Hypothalamus (tissue), 51 donors: Measurements from ENCODE around the gene SPATA6.
"Not testable (repeated sequence)": the region's sequence is repeated elsewhere in the genome, so short reads cannot be mapped to it uniquely, and the experiment has no call there.

Source experiments
- DNase-seq, 51 donors: peaks; one replicate each; lab custom pipeline; 2025; lab: John Stamatoyannopoulos, UW

Gene SPATA6

DNA sequence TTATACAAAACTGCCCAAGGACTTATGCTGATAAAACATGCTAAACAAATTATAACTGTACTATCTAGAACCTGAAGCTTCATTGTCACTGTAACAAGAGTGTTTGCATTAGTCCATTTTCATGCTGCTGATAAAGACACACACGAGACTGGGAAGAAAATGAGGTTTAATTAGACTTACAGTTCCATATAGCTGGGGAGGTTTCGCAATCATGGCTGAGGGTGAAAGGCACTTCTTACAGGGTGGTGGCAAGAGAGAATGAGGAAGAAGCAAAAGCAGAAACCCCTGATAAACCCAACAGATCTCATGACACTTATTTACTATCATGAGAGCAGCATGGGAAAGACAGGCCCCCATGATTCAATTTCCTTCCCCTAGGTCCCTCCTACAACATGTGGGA, 100.4 kb downstream of the SPATA6 start:
- DNase-seq, result no peak

DNA sequence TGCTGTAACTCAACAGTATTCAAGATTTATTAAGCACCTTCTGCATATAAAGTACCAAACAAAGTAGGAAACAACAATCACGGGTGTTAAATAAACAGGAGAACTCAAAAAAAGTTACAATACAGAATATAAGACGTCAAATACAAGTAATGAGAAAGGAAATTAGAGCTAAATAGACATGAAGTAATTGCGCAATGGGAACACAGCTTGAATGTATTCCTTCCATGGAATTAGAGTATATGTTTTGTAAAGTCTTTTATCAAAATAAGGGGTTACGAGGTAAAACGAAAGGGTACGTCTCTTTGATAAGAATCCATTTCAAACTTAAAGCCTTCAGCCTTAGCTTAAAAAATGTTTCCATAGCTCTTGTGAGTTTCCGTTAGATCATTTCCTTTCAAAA, 109.1 kb downstream of the SPATA6 start:
- DNase-seq, result no peak

DNA sequence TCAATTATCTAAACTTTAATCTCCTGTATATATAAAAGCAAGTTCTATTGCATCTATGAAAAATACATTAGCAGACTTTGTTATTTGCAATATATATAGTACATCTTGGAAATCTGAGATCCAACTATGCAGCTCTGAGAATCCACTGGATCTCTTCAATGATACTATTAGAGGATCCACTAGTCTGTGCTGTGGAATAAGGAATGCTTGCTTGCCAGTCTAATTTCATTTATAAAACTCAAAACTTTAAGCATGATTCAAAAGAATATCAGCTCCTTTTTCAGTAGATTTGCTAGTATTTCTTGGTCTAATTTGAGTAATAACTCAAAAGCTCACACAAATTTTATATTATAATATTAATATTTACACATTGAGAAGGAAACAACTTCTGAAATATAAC, 115.1 kb downstream of the SPATA6 start:
- peak in 1 of 51 donors; percentile 1 for DNase-seq

DNA sequence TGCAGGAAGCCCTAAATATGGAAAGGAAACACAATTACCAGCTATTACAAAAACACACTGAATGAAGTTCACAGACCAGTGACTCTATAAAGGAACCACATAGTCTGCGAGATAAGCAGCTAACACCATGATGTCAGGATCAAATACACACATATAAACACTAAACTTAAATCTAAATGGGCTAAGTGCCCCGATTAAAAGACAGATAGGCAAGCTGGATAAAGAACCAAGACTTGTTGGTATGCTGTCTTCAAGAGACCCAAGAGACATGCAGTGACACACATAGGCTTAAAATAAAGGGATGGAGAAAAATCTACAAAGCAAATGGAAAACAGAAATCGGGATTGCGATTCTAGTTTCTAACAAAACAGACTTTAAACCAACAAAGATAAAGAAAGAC, 127.6 kb downstream of the SPATA6 start:
- DNase-seq, result no peak

DNA sequence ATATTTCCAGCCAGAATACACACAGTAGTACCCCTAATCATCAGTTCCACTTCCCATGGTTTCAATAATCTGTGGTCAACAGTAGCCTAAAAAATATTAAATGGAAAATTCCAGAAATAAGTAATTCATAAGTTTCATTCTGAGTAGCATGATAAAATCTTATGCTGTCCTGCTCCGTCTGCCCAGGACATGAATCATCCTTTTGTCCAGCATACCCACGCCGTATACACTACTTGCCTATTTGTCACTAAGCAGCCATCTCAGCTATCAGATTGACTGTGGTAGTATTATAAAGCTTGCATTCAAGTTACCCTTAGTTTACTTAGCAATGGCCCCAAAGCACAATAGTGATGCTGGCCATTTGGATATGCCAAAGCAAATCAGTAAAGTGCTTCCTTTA, 130.8 kb downstream of the SPATA6 start:
- no peak for DNase-seq

DNA sequence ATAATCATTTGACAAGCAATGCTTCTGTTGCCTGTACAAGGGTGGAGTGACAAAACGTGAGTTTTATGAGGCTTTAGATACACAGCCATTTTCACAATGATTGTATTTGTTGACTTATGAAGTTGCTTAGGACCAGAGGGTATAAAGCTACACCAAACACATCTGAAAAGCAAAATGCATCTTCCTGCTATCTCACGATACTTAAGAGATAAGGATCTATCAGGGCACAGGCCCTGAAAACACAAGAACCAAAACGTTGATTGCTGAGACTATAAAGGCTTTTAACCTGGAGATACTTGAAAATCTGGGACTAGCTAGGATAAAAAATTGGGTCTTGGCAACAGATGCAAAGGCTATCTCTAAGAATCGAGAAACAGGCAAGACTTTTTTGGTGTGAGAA, 133.7 kb downstream of the SPATA6 start:
- no peak for DNase-seq

DNA sequence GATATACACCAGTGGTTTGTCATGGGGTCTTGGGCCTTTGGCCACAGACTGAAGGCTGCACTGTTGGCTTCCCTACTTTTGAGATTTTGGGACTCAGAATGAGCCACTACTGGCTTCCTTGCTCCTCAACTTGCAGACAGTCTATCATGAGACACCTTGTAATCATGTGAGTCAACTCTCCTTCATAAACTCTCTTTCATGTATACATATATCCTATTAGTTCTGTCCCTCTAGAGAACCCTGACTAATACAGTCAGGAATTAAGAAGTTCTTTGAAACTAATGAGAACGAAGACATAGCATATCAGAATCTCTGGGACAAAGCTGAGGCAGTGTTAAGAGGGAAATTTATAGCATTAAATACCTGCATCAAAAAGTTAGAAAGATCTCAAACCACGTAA, 138.7 kb downstream of the SPATA6 start:
- no peak for DNase-seq

DNA sequence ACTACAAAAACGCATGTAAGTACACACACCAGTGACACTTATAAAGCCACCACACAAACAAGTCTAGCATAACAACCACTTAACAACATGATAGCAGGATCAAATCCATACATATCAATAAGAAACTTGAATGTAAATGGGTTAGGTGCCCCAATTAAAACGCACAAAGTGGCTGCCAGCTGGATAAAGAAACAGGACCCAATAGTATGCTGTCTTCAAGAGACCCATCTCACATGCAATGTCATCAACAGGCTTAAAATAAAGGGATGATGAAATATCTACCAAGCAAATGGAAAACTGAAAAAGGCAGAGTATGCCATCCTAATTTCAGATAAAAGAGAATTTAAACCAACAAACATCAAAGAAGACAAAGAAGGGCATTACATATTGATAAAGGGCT, 139.9 kb downstream of the SPATA6 start:
- no peak for DNase-seq

DNA sequence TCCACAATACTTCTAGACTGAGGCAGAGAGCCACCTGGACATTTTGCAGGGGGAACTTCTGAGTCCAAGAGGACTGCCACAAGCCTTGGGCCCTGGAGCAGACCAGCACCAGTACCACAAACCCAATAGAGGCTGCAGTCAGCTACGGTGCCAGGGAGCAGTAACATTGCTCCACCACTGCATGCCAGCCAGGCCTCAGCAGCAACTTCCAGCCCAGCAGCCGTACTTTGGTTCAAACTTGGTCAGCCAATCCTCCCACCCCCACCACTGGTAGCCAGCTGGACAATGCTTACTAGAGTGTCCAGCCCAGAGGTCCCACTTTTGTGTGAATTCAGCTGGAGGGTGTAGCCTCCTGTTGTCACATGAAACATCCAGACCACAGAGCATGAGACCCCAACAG, 142.1 kb downstream of the SPATA6 start:
- DNase-seq, result no peak

DNA sequence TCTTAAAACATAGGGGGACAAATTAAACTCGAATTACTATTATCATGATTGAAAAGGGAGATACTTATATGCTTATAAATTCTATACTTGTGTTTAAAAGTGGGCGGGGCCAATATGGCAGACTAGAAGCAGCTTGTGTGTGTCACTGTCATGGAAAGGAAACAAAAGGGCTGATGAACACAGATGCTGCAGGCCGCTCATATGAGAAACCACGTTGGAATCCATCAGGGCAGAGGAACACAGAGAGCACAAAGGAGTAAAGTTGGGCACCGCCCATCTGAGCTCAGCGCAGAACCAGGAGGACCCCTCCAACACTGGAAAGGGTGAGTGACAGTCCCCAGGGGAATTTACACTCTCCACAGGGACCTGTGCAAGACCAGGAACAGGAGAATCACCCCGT, 142.5 kb downstream of the SPATA6 start:
- DNase-seq, result no peak

DNA sequence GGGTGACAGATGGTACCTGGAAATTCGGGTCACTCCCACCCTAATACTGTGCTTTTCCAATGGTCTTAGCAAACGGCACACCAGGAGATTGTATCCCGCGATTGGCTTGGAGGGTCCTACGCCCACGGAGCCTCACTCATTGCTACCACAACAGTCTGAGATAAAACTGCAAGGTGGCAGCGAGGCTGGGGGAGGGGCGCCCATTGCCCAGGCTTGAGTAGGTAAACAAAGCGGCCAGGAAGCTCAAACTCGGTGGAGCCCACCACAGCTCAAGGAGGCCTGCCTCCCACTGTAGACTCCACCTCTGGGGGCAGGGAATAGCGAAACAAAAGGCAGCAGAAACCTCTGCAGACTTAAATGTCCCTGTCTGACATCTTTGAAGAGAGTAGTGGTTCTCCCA, 160.2 kb downstream of the SPATA6 start:
- DNase-seq, result not testable (repeated sequence)

DNA sequence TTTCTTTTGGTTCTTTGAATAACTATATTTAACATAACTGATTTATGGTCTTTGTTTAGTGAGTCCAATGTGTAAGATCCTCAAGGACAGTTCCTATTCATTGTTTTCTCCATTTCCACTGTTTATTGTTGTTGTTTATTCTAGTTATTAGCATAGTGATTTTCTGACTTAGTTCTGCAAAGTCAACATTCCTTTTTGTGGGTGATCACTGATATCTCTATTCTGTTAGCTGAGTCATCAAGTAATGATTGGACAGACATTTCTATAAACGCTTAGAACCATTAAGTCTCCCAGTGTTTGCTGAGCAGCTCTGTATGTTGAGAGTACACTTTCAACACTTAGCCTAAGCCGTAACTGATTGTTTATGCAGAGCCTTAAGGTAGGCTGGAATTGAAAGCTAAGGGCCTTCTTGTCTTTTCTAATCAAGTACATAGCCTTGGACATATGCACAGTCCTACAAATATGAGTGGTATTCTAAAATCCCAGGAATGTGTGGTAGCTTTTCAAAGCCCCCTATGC, 162.4 kb downstream of the SPATA6 start:
- DNase-seq, result no peak

DNA sequence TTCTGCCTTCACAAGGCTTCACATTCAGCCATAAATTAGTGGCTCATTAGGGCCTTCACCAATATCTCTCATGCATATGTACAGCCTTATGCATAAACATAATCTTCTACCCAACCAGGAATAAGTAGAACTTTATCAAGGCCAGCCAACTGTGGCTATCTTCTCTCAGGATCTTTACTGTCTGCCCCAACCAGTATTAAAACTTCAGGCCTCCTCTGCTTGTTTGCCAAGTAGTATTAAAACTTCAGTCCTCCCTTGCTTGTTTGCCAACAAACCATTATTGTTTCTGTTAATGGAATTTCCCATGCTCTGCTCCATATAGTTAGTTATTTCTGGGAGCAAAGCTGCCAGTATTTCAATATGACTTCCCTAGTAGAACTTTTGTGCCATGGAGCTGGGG, 169.4 kb downstream of the SPATA6 start:
- no peak for DNase-seq

DNA sequence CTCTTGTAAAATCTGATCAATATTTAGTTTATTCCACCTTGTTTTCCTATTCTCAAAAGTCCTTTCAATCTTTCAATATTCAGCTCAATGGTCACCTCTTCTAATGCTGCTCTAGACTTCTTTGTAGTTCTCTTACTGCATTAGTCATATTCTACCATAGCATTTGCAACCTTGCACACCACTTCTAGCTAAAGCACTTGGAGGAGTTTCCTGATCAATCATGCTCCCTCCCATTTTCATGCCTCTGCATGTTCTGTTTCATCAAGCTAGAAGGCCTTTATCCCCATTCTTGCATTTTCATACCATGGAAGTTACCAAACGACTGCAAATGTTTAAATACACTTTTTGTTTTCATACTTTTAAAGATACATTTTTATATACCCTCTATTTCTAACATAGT, 177.3 kb downstream of the SPATA6 start:
- no peak for DNase-seq

DNA sequence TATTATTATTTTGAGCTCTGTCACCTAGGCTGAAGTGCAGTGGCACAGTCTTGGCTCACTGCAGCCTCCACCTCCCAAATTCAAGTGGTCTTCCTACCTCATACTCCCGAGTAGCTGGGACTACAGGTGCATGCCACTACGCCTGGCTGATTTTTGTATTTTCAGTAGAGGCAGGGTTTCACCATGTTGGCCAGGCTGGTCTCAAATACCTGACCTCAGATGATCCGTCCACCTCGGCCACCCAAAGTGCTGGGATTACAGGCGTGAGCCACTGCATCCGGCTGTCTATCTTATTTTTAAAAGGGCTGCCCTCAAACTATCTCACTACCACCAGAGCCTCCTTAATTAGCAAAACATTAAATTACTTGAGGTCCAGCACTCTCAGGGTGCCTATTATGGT, 177.9 kb downstream of the SPATA6 start:
- not testable (repeated sequence) for DNase-seq

DNA sequence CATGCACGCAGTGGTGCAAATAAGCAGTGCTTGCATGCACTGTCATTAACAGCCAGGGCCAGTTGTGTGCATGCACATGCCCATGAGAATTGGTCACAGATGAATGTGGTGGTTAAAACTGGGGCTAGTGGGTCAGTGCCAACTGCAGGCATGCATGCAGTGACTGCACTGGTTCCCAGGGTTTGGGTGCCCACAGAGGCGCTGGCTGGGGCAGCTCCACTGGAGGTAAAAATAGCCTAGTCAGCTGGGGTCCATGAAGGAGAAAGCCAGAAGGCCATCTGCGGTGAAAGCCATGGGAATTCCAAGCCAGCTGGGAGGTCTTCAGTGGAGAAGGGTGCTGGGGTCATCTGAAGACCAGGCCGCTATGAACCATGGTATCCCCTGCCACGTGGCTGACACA, 179.3 kb downstream of the SPATA6 start:
- no peak for DNase-seq

DNA sequence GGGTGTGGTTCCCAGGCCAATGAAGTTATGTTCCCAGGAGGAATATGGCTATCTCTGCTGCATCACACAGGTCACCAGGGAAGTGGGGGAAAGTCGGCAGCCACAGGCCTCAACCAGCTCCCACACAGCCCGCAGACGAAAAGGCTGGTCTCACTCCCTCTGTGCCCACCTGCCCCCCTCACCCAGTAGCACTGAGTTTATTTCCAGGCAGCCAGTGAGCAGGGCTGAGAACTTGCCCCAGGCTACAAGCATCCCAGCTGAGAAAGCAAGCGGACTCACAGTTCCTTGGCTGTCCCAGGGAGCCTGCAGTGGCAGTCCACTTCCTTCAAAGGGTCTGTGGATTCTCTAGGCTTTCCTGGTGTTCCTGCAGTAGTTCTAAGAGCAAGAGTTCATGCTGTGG, 180.6 kb downstream of the SPATA6 start:
- no peak for DNase-seq

DNA sequence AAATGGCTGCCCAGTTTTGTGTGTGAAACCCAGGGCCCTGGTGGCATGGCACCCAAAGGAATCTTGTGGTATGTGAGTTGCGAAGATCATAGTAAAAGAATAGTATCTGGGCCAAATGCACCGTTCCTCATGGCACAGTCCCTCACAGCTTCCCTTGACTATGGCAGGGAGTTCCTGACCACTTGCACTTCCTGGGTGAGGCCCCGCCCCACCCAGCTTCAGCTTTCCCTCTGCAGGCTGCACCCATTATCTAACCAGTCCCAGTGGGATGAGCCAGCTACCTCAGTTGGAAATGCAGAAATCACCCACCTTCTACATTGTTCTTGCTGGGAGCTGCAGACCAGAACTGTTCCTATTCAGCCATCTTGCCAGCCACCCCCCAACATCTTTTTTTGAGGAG, 186.5 kb downstream of the SPATA6 start:
- no peak for DNase-seq

DNA sequence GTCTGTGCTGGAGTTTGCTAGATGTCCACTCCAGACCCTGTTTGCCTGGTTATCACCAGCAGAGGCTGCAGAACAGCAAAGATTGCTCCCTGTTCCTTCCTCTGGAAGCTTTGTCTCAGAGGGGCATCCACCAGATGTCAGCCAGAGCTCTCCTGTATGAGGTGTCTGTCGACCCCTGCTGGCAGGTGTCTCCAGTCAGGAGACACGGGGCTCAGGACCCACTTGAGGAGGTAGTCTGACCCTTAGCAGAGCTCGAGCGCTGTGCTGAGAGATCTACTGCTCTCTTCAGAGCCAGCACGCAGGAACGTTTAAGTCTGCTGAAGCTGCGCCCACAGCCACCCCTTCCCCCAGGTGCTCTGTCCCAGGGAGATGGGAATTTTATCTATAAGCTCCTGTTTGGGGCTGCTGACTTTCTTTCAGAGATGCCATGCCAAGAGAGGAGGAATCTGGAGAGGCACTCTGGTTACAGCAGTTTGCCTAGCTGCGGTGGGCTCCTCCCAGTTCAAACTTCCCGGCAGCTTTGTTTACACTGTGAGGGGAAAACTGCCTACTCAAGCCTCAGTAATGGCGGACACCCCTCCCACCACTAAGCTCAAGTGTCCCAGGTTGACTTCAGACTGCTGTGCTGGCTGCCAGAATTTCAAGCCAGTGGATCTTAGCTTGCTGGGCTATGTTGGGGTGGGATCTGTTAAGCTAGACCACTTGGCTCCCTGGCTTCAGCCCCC, 187.1 kb downstream of the SPATA6 start:
- not testable (repeated sequence) for DNase-seq

DNA sequence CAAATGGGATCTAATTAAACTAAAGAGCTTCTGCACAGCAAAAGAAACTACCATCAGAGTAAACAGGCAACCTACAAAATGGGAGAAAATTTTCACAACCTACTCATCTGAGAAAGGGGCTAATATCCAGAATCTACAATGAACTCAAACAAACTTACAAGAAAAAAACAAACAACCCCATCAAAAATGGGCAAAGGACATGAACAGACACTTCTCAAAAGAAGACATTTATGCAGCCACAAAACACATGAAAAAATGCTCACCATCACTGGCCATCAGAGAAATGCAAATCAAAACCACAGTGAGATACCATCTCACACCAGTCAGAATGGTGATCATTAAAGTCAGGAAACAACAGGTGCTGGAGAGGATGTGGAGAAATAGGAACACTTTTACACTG, 189.7 kb downstream of the SPATA6 start:
- not testable (repeated sequence) for DNase-seq

DNA sequence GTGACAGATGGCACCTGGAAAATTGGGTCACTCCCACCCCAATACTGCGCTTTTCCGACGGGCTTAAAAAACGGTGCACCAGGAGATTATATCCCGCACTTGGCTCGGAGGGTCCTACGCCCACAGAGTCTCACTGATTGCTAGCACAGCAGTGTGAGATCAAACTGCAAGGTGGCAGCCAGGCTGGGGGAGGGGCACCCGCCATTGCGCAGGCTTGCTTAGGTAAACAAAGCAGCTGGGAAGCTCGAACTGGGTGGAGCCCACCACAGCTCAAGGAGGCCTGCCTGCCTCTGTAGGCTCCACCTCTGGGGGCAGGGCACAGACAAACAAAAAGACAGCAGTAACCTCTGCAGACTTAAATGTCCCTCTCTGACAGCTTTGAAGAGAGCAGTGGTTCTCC, 194.6 kb downstream of the SPATA6 start:
- not testable (repeated sequence) for DNase-seq

DNA sequence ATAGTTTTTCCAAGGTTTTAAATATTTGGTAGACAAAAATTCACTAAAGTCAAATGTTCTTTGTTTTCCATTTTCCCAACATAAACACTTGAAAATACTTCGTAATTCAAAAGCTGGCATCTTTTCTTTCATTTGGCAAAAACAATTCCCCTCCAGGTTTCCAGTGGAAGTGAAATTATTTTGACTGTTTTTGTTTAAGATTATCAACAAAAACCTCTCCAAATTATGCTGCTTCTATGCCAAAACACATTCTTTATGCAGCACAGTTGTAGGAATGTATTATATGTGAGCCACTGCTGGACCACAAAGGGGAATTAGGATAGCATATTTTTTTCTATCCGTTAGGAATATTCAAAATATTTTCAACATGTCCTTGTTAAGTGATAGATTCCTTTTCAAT, 205.4 kb downstream of the SPATA6 start:
- DNase-seq, result no peak

DNA sequence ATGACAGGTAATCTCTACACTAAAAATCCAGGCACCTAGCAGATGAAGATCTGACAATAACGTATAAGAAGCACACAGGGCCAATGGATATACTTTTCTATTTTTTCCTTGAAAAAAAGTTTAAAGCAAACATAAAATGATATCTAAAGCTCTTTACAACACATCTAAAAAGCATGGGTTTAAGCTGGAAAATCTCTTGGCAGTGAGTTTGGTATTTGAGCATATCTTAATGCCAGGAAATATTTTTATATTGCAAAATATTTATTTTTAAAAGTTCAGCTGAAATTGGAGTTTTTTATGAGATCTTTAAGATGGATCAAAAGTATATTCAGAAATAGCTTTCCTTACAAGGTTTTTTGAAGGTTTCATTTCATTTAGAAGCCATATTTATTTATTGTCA, 209.0 kb downstream of the SPATA6 start:
- DNase-seq, result no peak
